Measurements from ENCODE around the gene EXOSC6. TPM values are rescaled to one million over a fixed set of nuclear protein-coding genes. Genes with fewer than 3 reads are reported as not detected.
"Not testable (repeated sequence)": the region's sequence is repeated elsewhere in the genome, so short reads cannot be mapped to it uniquely, and the experiment has no call there.

Gene EXOSC6
- total RNA-seq, 1 donor from 2014 or later, result 44.1 TPM

DNA sequence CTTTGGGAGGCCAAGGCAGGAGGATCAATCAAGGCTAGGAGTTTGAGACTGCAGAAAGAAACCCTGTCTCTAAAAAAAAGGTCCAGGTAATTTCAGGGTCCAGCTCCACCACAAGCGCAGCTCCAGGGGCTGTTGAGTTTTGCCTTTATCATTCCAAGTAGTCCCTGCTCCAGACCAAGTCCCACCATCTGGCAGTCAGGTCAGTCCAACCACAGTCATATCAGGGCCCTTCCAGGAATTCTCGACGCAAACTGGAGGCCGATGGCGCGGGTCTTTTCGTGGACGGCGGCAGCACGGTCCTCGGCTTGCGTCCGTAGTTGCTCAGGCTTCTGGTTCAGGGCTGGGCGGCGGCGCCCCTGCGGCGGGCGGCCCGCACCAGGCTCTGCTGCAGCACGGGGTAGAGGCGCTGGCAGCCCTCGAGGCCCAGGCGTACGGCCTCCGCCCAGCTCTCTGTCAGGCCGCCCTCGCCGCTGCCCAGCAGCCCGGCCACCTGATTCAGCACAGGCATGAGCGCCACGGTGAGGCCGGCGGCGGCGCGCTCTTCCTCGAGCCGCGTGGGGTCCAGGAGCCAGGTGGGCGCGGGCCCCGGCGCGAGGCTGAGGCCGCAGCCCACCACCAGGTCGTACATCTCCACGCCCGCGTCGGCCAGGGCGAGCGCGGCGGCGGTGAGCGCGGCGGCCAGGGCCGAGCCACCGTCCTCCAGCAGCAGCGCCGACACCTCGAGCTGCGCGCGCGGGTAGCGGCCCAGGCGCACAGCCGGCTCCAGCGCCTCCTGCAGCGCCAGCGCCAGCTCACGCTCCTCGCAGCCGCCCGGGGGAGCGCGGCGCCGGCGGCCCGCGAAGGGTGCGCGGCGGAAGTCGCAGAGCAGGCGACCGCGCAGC, 752 bp downstream of the EXOSC6 start:
- peak overlapping the region; percentile 79 for H3K4me3 ChIP-seq (ENCODE audit: low read depth, low read length)
- H3K27me3 ChIP-seq (ENCODE audit: control insufficient read depth, insufficient read depth, low read length), result no peaks in the 10 kb centered on the region
- H3K36me3 ChIP-seq (ENCODE audit: control insufficient read depth, insufficient read depth, low read length), result peaks cover 6% of the 10 kb centered on the region
- no peak for DNase-seq (ENCODE audit: low read depth)
- no peak for TF ChIP-seq CTCF (IDR thresholded peaks at IDR 0.05; ENCODE audit: insufficient read depth, low read length, poor library complexity, severe bottlenecking)

GRCh38 chr16:70249697-70250096, 2.0 kb downstream of the EXOSC6 start:
- not testable (repeated sequence) for H3K27me3 ChIP-seq (ENCODE audit: control insufficient read depth, insufficient read depth, low read length); H3K36me3 ChIP-seq (ENCODE audit: control insufficient read depth, insufficient read depth, low read length); H3K4me3 ChIP-seq (ENCODE audit: low read depth, low read length); DNase-seq (ENCODE audit: low read depth)

GRCh38 chr16:70238773-70239172, 13.0 kb downstream of the EXOSC6 start:
- H3K27me3 ChIP-seq (ENCODE audit: control insufficient read depth, insufficient read depth, low read length); H3K36me3 ChIP-seq (ENCODE audit: control insufficient read depth, insufficient read depth, low read length); DNase-seq (ENCODE audit: low read depth); H3K4me3 ChIP-seq (ENCODE audit: low read depth, low read length): not testable (repeated sequence)

GRCh38 chr16:70231831-70232230, 19.9 kb downstream of the EXOSC6 start:
- not testable (repeated sequence) for H3K27me3 ChIP-seq (ENCODE audit: control insufficient read depth, insufficient read depth, low read length); DNase-seq (ENCODE audit: low read depth); H3K36me3 ChIP-seq (ENCODE audit: control insufficient read depth, insufficient read depth, low read length); H3K4me3 ChIP-seq (ENCODE audit: low read depth, low read length)

GRCh38 chr16:70226024-70226423, 25.7 kb downstream of the EXOSC6 start:
- not testable (repeated sequence) for H3K27me3 ChIP-seq (ENCODE audit: control insufficient read depth, insufficient read depth, low read length); DNase-seq (ENCODE audit: low read depth); H3K36me3 ChIP-seq (ENCODE audit: control insufficient read depth, insufficient read depth, low read length); H3K4me3 ChIP-seq (ENCODE audit: low read depth, low read length)

GRCh38 chr16:70225430-70225829, 26.3 kb downstream of the EXOSC6 start:
- not testable (repeated sequence) for H3K36me3 ChIP-seq (ENCODE audit: control insufficient read depth, insufficient read depth, low read length); DNase-seq (ENCODE audit: low read depth)

DNA sequence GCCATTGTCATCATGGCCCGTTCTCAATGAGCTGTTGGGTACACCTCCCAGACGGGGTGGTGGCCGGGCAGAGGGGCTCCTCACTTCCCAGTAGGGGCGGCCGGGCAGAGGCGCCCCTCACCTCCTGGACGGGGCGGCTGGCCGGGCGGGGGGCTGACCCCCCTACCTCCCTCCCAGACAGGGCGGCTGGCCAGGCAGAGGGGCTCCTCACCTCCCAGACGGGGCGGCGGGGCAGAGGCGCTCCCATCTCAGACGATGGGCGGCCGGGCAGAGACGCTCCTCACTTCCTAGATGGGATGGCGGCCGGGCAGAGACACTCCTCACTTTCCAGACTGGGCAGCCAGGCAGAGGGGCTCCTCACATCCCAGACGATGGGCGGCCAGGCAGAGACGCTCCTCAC, 27.1 kb downstream of the EXOSC6 start:
- H3K36me3 ChIP-seq (ENCODE audit: control insufficient read depth, insufficient read depth, low read length); DNase-seq (ENCODE audit: low read depth); H3K4me3 ChIP-seq (ENCODE audit: low read depth, low read length); H3K27me3 ChIP-seq (ENCODE audit: control insufficient read depth, insufficient read depth, low read length): not testable (repeated sequence)

More at GRCh38 chr16:70225430-70225829, 26.3 kb downstream of the EXOSC6 start:
- H3K27me3 ChIP-seq (ENCODE audit: control insufficient read depth, insufficient read depth, low read length); H3K4me3 ChIP-seq (ENCODE audit: low read depth, low read length): not testable (repeated sequence)

DNA sequence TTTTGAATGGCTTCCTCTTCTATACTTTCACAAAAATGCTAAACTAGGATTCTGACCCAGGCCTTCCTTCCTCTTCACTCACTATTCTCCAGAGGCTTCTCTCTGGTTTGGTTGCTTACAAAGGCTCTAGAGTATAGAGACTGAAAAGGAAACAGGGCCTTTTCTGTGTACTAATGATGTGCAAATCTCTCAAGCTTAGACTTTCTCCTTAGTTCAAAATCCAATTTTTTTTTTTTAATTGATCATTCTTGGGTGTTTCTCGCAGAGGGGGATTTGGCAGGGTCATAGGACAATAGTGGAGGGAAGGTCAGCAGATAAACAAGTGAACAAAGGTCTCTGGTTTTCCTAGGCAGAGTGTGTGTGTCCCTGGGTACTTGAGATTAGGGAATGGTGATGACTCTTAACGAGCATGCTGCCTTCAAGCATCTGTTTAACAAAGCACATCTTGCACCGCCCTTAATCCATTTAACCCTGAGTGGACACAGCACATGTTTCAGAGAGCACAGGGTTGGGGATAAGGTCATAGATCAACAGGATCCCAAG, 27.7 kb downstream of the EXOSC6 start:
- DNase-seq (ENCODE audit: low read depth); H3K36me3 ChIP-seq (ENCODE audit: control insufficient read depth, insufficient read depth, low read length); H3K27me3 ChIP-seq (ENCODE audit: control insufficient read depth, insufficient read depth, low read length); H3K4me3 ChIP-seq (ENCODE audit: low read depth, low read length): not testable (repeated sequence)

GRCh38 chr16:70223216-70223615, 28.5 kb downstream of the EXOSC6 start:
- not testable (repeated sequence) for H3K27me3 ChIP-seq (ENCODE audit: control insufficient read depth, insufficient read depth, low read length); DNase-seq (ENCODE audit: low read depth); H3K4me3 ChIP-seq (ENCODE audit: low read depth, low read length); H3K36me3 ChIP-seq (ENCODE audit: control insufficient read depth, insufficient read depth, low read length)

- H3K4me3 ChIP-seq (ENCODE audit: low read depth, low read length); DNase-seq (ENCODE audit: low read depth); H3K36me3 ChIP-seq (ENCODE audit: control insufficient read depth, insufficient read depth, low read length); H3K27me3 ChIP-seq (ENCODE audit: control insufficient read depth, insufficient read depth, low read length): not testable (repeated sequence)
Measured at GRCh38 chr16:70222574-70222973, 29.2 kb downstream of the EXOSC6 start.

DNA sequence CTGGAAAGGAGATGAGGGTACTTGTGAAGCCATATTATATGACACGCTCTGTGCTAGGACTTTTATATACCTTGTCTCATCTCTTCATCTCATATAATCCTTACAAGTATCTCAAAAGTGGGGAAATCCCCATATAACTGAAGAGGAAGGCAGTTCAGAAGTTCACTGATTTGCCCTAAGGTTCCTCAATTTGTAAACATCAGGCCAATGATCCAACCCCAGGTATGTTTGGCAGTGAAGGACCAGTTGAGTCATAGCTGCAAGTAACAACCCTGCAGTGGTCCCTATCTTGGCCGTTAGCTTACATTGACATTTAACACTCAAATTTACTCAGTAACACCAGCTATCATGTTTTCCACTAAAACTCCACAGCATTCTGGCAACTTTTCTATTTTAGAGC, 33.2 kb downstream of the EXOSC6 start:
- not testable (repeated sequence) for H3K4me3 ChIP-seq (ENCODE audit: low read depth, low read length); DNase-seq (ENCODE audit: low read depth); H3K36me3 ChIP-seq (ENCODE audit: control insufficient read depth, insufficient read depth, low read length); H3K27me3 ChIP-seq (ENCODE audit: control insufficient read depth, insufficient read depth, low read length)

DNA sequence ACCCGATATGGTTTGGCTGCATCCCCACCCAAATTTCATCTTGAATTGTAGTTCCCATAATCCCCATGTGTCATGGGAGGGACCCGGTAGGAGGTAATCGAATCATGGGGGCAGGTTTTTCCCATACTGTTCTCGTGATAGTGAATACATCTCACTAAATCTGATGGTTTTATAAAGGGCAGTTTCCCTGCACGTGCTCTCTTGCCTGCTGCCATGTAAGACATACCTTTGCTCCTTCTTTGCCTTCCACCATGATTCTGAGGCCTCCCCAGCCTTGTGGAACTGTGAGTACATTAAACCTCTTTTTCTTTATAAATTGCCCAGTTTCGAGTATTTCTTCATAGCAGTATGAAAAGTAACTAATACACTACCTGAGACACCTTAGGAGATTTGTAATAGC, 45.4 kb downstream of the EXOSC6 start:
- not testable (repeated sequence) for DNase-seq (ENCODE audit: low read depth); H3K36me3 ChIP-seq (ENCODE audit: control insufficient read depth, insufficient read depth, low read length); H3K4me3 ChIP-seq (ENCODE audit: low read depth, low read length); H3K27me3 ChIP-seq (ENCODE audit: control insufficient read depth, insufficient read depth, low read length)

- not testable (repeated sequence) for H3K4me3 ChIP-seq (ENCODE audit: low read depth, low read length); H3K27me3 ChIP-seq (ENCODE audit: control insufficient read depth, insufficient read depth, low read length); H3K36me3 ChIP-seq (ENCODE audit: control insufficient read depth, insufficient read depth, low read length); DNase-seq (ENCODE audit: low read depth)
Measured at GRCh38 chr16:70204668-70205405, 46.9 kb downstream of the EXOSC6 start.

All from kidney epithelial cell (primary cell).